ENCODE data around the gene CLCN2. TPM values are rescaled to one million over a fixed set of nuclear protein-coding genes. Genes with fewer than 3 reads are reported as not detected.

CLCN2 gene
- total RNA-seq, 1 donor from 2014 or later, result 2.1 TPM

DNA sequence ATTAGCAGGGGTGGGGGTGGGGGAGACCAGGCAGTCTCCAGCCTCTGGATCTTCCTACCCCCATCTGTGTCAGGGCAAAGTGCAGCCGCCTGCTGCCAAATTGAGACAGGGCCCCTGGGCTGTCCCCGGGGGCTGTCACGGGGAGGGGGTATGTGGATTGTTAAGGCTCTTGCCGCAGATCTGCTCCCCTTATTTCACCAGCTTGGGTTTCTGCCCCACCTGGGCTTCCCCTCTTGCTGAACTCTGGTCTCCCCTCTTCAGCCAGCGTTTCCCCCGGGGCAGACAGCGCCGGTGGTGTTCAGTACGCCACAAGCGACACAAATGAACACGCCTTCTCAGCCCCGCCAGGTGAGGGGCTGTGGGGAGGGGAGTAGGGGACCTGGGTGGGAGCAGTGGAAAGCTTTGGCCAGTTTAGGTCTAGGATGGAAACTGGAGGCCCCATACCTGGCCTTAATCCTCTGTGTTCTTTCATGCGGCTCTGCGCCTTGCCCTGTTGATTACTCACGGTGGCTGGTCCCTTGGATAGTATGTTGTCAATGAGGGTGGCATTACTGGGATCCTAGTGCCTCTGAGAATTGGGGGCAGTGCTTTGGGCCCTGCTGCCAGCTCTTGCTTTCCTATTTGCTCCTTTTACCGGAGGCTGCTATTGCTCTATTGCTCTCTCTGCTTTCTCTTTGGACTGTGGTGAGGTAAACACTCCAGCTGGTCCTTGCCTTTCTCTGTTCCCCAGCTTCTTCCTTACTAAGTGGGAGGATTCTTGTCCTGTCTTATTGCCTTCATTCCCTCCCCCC lies 45.3 kb downstream of the CLCN2 start:
- H3K27me3 ChIP-seq (ENCODE audit: control insufficient read depth, insufficient read depth, low read length), result no peaks in the 10 kb centered on the region
- TF ChIP-seq CTCF (IDR thresholded peaks at IDR 0.05; ENCODE audit: insufficient read depth, low read length, severe bottlenecking), result no peak
- peaks cover 21% of the 10 kb centered on the region for H3K36me3 ChIP-seq (ENCODE audit: control insufficient read depth, insufficient read depth, low read length)
- no peak for FAIRE-seq
- peak overlapping the region; percentile 59 for H3K4me3 ChIP-seq (ENCODE audit: low read depth, low read length)
- DNase-seq (ENCODE audit: low read depth), result no peak

- H3K27me3 ChIP-seq (ENCODE audit: control insufficient read depth, insufficient read depth, low read length), result no peaks in the 10 kb centered on the region
- TF ChIP-seq CTCF (IDR thresholded peaks at IDR 0.05; ENCODE audit: insufficient read depth, low read length, severe bottlenecking), result no peak
- no peak for DNase-seq (ENCODE audit: low read depth)
- H3K4me3 ChIP-seq (ENCODE audit: low read depth, low read length), result peak overlapping the region; percentile 59
- no peak for FAIRE-seq
- H3K36me3 ChIP-seq (ENCODE audit: control insufficient read depth, insufficient read depth, low read length), result peaks cover 15% of the 10 kb centered on the region
Observed at GRCh38 chr3:184315543-184315867, 45.9 kb downstream of the CLCN2 start.

- H3K27me3 ChIP-seq (ENCODE audit: control insufficient read depth, insufficient read depth, low read length), result no peaks in the 10 kb centered on the region
- FAIRE-seq (no peak), DNase-seq (ENCODE audit: low read depth) (no peak)
- peaks cover 12% of the 10 kb centered on the region for H3K36me3 ChIP-seq (ENCODE audit: control insufficient read depth, insufficient read depth, low read length)
- peak overlapping the region; percentile 59 for H3K4me3 ChIP-seq (ENCODE audit: low read depth, low read length)
- TF ChIP-seq CTCF (IDR thresholded peaks at IDR 0.05; ENCODE audit: insufficient read depth, low read length, severe bottlenecking), result no peak
Observed at GRCh38 chr3:184314700-184315542, 46.5 kb downstream of the CLCN2 start.

- no peak for TF ChIP-seq CTCF (IDR thresholded peaks at IDR 0.05; ENCODE audit: insufficient read depth, low read length, severe bottlenecking)
- DNase-seq (ENCODE audit: low read depth), result peak; percentile 83
- Histone ChIP-seq H3K4me3 (ENCODE audit: low read depth, low read length) (peak within 1 kb of the TSS; percentile 59), H3K36me3 (ENCODE audit: control insufficient read depth, insufficient read depth, low read length) (peaks cover 12% of the 10 kb centered on the region), H3K27me3 (ENCODE audit: control insufficient read depth, insufficient read depth, low read length) (no peaks in the 10 kb centered on the region)
- FAIRE-seq, result no peak
Observed at GRCh38 chr3:184314363-184314699, 47.1 kb downstream of the CLCN2 start, which contains the start of gene EIF4G1. Gene EIF4G1, plus strand, starts transcription at chr3:184314606. Its CDS starts 1,191 bp downstream, at chr3:184315797.

- peaks cover 16% of the 10 kb centered on the region for H3K36me3 ChIP-seq (ENCODE audit: control insufficient read depth, insufficient read depth, low read length)
- DNase-seq (ENCODE audit: low read depth), result no peak
- H3K27me3 ChIP-seq (ENCODE audit: control insufficient read depth, insufficient read depth, low read length), result no peaks in the 10 kb centered on the region
- no peak overlapping the region for H3K4me3 ChIP-seq (ENCODE audit: low read depth, low read length)
- no peak for TF ChIP-seq CTCF (IDR thresholded peaks at IDR 0.05; ENCODE audit: insufficient read depth, low read length, severe bottlenecking)
- no peak for FAIRE-seq
Observed at GRCh38 chr3:184311633-184312032, 49.8 kb downstream of the CLCN2 start.
